T-cell (primary cell): Measurements from ENCODE around the gene LMTK3. TPM values are rescaled to one million over a fixed set of nuclear protein-coding genes. Genes with fewer than 3 reads are reported as not detected.
"Not testable (repeated sequence)": the region's sequence is repeated elsewhere in the genome, so short reads cannot be mapped to it uniquely, and the experiment has no call there.

Source experiments
- ATAC-seq, 4 experiments: fragments of 200-7000 bp in 3 of 4; fragments of 150-1000 bp in 1 of 4; cut with Tn5 transposase; replicated peaks in 1 of 4; 1 replicate in 3 of 4; 2 replicates in 1 of 4; pipeline ENCODE4 v1.10.0; 2021; ENCODE audit warnings: moderate library complexity in 3 of 4, mild to moderate bottlenecking in 2 of 4, moderate number of reproducible peaks in 1 of 4
- CTCF ChIA-PET, 2 donors: fragments of 300-600 bp; sonication (Branson Sonifier 250); formaldehyde crosslinking; loops; one replicate each; lab custom pipeline; 2022; ENCODE audit warnings: antibody characterized with exemption in 2 of 2; lab: Charles Lee
- POLR2A ChIA-PET, 2 donors: fragments of 300-600 bp; sonication (Branson Sonifier 250); formaldehyde crosslinking; loops; one replicate each; lab custom pipeline; 2022; ENCODE audit warnings: antibody characterized with exemption in 2 of 2; lab: Charles Lee
- DNase-seq, 35 experiments: peaks; one replicate each; pipeline versions ENCODE4 v3.0.0 to v3.0.0-alpha.2; 2013 to 2023
- H3K27ac ChIP-seq: one replicate; pipeline ENCODE4 v1.5.1; 2013; ENCODE audit warnings: low read length
- H3K27me3 ChIP-seq, 2 experiments: replicated peaks in 1 of 2; 1 replicate in 1 of 2; 2 replicates in 1 of 2; pipeline versions ENCODE4 v1.6.1 to v1.7.0; 2013; ENCODE audit warnings: low read length in 1 of 2, mixed read lengths in 1 of 2; ENCODE audit not compliant: control insufficient read depth in 2 of 2, insufficient read depth in 2 of 2; ENCODE audit errors: extremely low read depth in 1 of 2
- H3K36me3 ChIP-seq, 2 donors: 1 replicate in 1 of 2; 2 replicates in 1 of 2; pipeline versions ENCODE4 v1.6.1 to v1.7.0; 2013; ENCODE audit warnings: low read length in 1 of 2; ENCODE audit not compliant: control insufficient read depth in 2 of 2, insufficient read depth in 1 of 2; ENCODE audit errors: extremely low read depth in 1 of 2
- H3K4me1 ChIP-seq, 2 experiments: 1 replicate in 1 of 2; 2 replicates in 1 of 2; pipeline versions ENCODE4 v1.6.1 to v1.7.0; 2013; ENCODE audit warnings: low read length in 2 of 2, mixed read lengths in 1 of 2; ENCODE audit not compliant: insufficient read depth in 2 of 2, control insufficient read depth in 1 of 2; ENCODE audit errors: extremely low read depth in 1 of 2
- H3K4me3 ChIP-seq, 2 donors: 1 replicate in 1 of 2; 2 replicates in 1 of 2; pipeline versions ENCODE4 v1.5.1 to v1.7.0; 2013; ENCODE audit warnings: mild to moderate bottlenecking in 2 of 2, low read length in 1 of 2, moderate library complexity in 1 of 2; ENCODE audit not compliant: control insufficient read depth in 1 of 2; ENCODE audit errors: extremely low read depth in 1 of 2
- H3K9me3 ChIP-seq: 2 replicates; pipeline ENCODE4 v1.7.0; 2013
- H3K27ac Mint-ChIP-seq, 2 donors: one replicate each; pipeline ENCODE4 v1.8.0; 2020 to 2021; ENCODE audit warnings: mild to moderate bottlenecking in 2 of 2, mixed read lengths in 2 of 2
- H3K27me3 Mint-ChIP-seq, 2 donors: one replicate each; pipeline ENCODE4 v1.8.0; 2021 to 2022; ENCODE audit warnings: mixed read lengths in 2 of 2
- H3K36me3 Mint-ChIP-seq: one replicate; pipeline ENCODE4 v1.8.0; 2021; ENCODE audit warnings: mixed read lengths
- H3K4me1 Mint-ChIP-seq, 3 donors: one replicate each; pipeline ENCODE4 v1.8.0; 2020 to 2022; ENCODE audit warnings: mixed read lengths in 3 of 3, mild to moderate bottlenecking in 1 of 3
- H3K4me3 Mint-ChIP-seq, 3 donors: one replicate each; pipeline ENCODE4 v1.8.0; 2020 to 2022; ENCODE audit warnings: mild to moderate bottlenecking in 3 of 3, mixed read lengths in 3 of 3, moderate library complexity in 3 of 3
- H3K9me3 Mint-ChIP-seq, 3 donors: one replicate each; pipeline ENCODE4 v1.8.0; 2020 to 2022; ENCODE audit warnings: mixed read lengths in 3 of 3
- WGBS: methylation state at CpG from one replicate; pipeline ENCODE4 v1.1.5; 2013; ENCODE audit warnings: missing lambda C conversion rate; ENCODE audit not compliant: insufficient coverage; 5-methylcytosine and 5-hydroxymethylcytosine counted together
- total RNA-seq, 35 experiments: library from RNA in 6 of 35; stranded (reverse) in 6 of 35; fragments of 120-200 nt in 1 of 35; gene quantifications; one replicate each; pipeline versions ENCODE4 v1.2.1 to v1.2.4 and lab custom pipeline; 2013 to 2026

Gene LMTK3
- total RNA-seq, 5 donors from 2014 or later (not counting 1 experiment from before 2014, with no cell fraction given) = 17.5 to 28.2 (median 23.5) TPM

DNA sequence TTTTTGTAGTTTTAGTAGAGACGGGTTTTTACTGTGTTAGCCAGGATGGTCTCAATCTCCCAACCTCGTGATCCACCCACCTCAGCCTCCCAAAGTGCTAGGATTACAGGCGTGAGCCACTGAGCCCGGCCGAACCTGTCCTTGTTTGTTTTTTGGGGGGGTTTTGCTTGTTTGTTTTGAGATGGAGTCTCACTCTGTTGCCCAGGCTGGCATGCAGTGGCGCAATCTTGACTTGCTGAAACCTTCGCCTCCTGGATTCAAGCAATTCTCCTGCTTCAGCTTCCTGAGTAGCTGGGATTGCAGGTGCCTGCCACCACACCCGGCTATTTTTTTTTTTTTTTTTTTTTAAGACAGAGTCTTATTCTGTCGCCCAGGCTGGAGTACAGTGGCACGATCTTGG is 24.9 kb downstream of the LMTK3 start:
- Histone ChIP-seq H3K4me1 (peaks cover 1 to 29% of the 10 kb centered on the region in 2 experiments), H3K27me3 (peaks cover 0 to 22% of the 10 kb centered on the region in 2 experiments)
- H3K9me3 Mint-ChIP-seq, H3K9me3 ChIP-seq, H3K4me3 Mint-ChIP-seq, DNase-seq, ATAC-seq, H3K36me3 ChIP-seq, H3K36me3 Mint-ChIP-seq, CTCF ChIA-PET, H3K27ac ChIP-seq, H3K27me3 Mint-ChIP-seq, H3K4me3 ChIP-seq, H3K27ac Mint-ChIP-seq: not testable (repeated sequence)
- WGBS = 100% methylated on average over 2 of the region's 10 CpGs
- H3K4me1 Mint-ChIP-seq = peaks cover 14 to 22% (median 16%) of the 10 kb centered on the region in 3 donors
- POLR2A ChIA-PET = interaction anchor here in 1 of 2 donors (0.6 kb wide), 2 partner anchors 38 to 1468 kb away, joined by 4 to 7 read pairs; no protein-coding TSS in a partner anchor

DNA sequence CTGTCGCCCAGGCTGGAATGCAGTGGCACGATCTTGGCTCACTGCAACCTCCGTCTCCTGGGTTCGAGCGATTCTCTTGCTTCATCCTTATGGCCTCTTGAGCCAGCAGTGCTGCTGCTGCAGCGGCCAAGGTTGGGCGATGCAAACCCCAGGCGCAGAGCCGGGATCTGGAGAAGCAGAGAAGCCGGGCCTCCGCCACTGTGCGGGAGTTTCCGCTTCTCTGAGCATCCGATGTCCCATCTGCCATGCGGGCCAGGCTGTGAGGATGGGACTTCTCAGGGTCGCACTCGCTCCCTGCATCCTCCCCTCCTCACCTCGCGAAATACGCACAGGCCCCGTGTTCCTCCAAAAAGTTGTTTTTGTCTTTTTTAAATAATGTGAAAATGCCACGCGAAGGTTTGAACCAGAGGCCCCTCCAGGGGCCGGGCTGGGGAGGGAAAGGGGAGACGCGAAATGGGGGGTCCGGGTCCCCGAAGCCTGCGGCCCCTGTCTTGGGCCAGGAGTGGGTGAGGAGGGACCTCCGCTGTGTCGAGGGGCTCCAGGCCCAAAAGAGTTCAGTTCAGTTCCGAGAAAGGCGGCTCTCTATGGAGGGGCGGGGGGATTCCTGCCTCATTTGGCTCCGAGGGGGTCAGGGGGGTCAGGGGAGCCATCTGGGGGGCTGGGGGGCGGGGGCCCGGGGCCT is 26.6 kb downstream of the LMTK3 start:
- no peak overlapping the region for H3K27ac Mint-ChIP-seq
- no peaks in the 10 kb centered on the region for H3K36me3 Mint-ChIP-seq
- Histone ChIP-seq H3K36me3 (no peaks in the 10 kb centered on the region), H3K4me3 (no peak overlapping the region), H3K4me1 (peaks cover 4 to 30% of the 10 kb centered on the region in 2 experiments), H3K27me3 (peaks cover 0 to 6% of the 10 kb centered on the region in 2 experiments), H3K9me3 (no peaks in the 10 kb centered on the region), H3K27ac (no peak overlapping the region)
- ATAC-seq = no peak
- no peaks in the 10 kb centered on the region for H3K9me3 Mint-ChIP-seq
- no peak overlapping the region for H3K4me3 Mint-ChIP-seq
- POLR2A ChIA-PET = no interaction called here
- CTCF ChIA-PET = no interaction called here
- 95% methylated on average over 13 of the region's 37 CpGs for WGBS
- peaks cover 15 to 24% (median 19%) of the 10 kb centered on the region in 3 donors for H3K4me1 Mint-ChIP-seq
- DNase-seq = no peak
- no peaks in the 10 kb centered on the region for H3K27me3 Mint-ChIP-seq

DNA sequence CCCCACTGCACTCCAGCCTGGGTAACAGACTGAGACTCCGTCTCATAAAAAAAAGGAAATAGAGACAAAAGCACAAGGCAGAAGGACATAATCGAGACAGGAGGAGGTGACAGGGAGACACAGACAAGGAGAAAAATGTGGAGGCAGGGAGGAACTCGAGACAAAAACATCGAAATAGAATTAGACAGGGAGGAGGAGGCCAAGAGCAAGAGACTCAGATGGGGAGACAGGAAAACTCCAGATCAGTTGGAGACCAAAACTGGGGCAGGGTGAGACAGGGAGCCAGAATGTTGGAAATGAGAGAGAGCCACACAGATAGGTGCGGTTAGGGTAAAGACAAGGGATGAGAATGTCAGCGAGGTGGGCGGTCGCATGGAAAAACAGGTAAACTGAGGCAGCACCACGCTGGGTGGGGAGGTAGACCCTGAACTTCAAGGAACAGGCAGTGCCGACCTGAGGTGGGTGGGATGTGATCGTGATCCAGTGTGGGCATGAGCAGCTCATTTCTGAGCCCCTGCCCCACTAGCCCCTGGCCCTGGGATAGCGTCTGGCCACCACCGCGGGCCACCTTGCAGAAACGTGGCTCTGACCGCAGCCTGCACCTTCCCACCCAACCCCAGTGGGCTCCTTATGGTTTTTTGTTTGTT is 27.3 kb downstream of the LMTK3 start:
- H3K27me3 Mint-ChIP-seq = no peaks in the 10 kb centered on the region
- no peaks in the 10 kb centered on the region for H3K9me3 Mint-ChIP-seq
- no peak for ATAC-seq
- Histone ChIP-seq H3K4me1 (peaks cover 4 to 26% of the 10 kb centered on the region in 2 experiments), H3K27me3 (peaks cover 0 to 3% of the 10 kb centered on the region in 2 experiments), H3K27ac (no peak overlapping the region), H3K36me3 (peaks cover 0 to under 1% of the 10 kb centered on the region in 2 donors), H3K9me3 (no peaks in the 10 kb centered on the region), H3K4me3 (no peak overlapping the region)
- peaks cover 12 to 24% (median 19%) of the 10 kb centered on the region in 3 donors for H3K4me1 Mint-ChIP-seq
- no peak overlapping the region for H3K4me3 Mint-ChIP-seq
- WGBS = 90% methylated on average over 10 of the region's 16 CpGs
- H3K27ac Mint-ChIP-seq = no peak overlapping the region
- ChIA-PET POLR2A (no interaction called here), CTCF (interaction anchor here in 1 of 2 donors (0.6 kb wide), 1 partner anchor 92 kb away, joined by 3 read pairs; no protein-coding TSS in a partner anchor)
- no peaks in the 10 kb centered on the region for H3K36me3 Mint-ChIP-seq
- no peak for DNase-seq

DNA sequence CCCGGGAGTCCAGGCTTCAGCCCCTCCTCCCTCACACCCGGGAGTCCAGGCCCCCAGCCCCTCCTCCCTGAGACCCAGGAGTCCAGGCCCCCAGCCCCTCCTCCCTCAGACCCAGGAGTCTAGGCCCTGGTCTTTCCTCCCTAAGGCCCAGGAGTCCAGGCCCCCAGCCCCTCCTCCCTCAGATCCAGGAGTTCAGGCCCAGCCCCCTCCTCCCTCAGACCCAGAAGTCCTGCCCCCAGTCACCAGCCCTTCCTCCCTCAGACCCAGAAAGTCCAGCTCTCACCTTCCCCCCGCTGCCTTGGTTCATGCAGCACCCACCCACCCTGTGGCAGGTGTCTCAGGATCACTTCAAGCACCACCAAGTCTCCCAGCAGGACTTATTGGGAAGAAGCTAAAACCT is 28.3 kb downstream of the LMTK3 start:
- Histone ChIP-seq H3K36me3 (peaks cover 2 to 6% of the 10 kb centered on the region in 2 donors), H3K27me3 (peaks cover 0 to 3% of the 10 kb centered on the region in 2 experiments), H3K27ac (no peak overlapping the region), H3K4me1 (peaks cover 4 to 26% of the 10 kb centered on the region in 2 experiments), H3K4me3 (no peak overlapping the region), H3K9me3 (no peaks in the 10 kb centered on the region)
- WGBS = 96% methylated on average over 3 of the region's 3 CpGs
- no peaks in the 10 kb centered on the region for H3K9me3 Mint-ChIP-seq
- H3K36me3 Mint-ChIP-seq = no peaks in the 10 kb centered on the region
- POLR2A ChIA-PET = no interaction called here
- H3K4me3 Mint-ChIP-seq = no peak overlapping the region
- CTCF ChIA-PET = no interaction called here
- H3K4me1 Mint-ChIP-seq = peaks cover 13 to 26% (median 19%) of the 10 kb centered on the region in 3 donors
- ATAC-seq (no peak), DNase-seq (no peak)
- peak overlapping the region in 1 of 2 donors; percentile 19 for H3K27ac Mint-ChIP-seq
- H3K27me3 Mint-ChIP-seq = no peaks in the 10 kb centered on the region

DNA sequence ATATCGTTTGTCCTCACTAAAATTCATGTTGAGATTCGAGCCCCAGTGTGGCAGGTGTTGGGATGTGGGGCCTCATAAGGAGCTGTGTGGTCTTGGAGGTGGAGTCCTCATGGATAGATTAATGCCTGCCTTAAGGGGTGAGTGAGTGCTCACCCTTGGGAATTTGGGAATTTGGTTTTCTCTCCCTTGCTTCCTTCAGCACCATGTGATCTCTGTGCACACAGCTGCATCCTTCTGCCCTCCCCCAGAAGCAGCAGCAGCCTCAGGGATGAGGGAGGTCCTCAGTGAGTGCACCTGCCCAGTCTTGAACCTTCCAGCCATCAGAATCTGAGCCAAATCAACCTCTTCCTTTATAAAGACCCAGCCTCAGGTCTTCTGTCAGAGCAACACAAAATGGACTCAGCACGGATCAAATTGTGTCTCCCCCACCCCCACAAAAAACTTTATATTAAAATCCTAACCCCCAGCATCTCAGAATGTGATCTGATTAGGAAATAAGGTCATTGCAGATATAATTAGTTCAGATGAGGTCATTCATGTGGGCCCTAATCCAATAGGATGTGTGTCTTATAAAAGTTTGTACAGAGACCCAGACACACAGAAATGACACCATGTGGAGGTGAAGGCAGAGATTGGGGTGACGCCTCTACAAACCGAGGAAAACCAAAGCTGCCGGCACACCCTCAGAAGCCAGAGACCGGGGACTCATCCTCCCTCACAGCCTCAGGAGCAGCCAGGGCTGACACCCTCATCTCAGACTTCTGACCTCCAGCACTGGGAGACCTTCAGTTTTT is 29.6 kb downstream of the LMTK3 start:
- POLR2A ChIA-PET = interaction anchor here in 1 of 2 donors (0.5 kb wide), 1 partner anchor 1193 kb away, joined by 3 read pairs; no protein-coding TSS in a partner anchor
- peaks cover 4 to 26% of the 10 kb centered on the region in 2 experiments for H3K4me1 ChIP-seq
- Mint-ChIP-seq H3K27ac (peak overlapping the region; percentile 70 to 74), H3K27me3 (no peaks in the 10 kb centered on the region), H3K9me3 (no peaks in the 10 kb centered on the region), H3K4me3 (peak overlapping the region; percentile 31 to 89 (median 83)), H3K4me1 (peaks cover 13 to 26% (median 19%) of the 10 kb centered on the region in 3 donors), H3K36me3 (no peaks in the 10 kb centered on the region)
- no peak overlapping the region for H3K4me3 ChIP-seq
- H3K36me3 ChIP-seq = peaks cover 9 to 14% of the 10 kb centered on the region in 2 donors
- no peak for DNase-seq
- H3K9me3 ChIP-seq = no peaks in the 10 kb centered on the region
- no peak for ATAC-seq
- no peak overlapping the region for H3K27ac ChIP-seq
- WGBS = no CpG with 5 or more reads among the region's 7 CpGs
- CTCF ChIA-PET = no interaction called here
- peaks cover 0 to 3% of the 10 kb centered on the region in 2 experiments for H3K27me3 ChIP-seq
